Body of pancreas (tissue), 4 donors: ENCODE measurements around the gene CUL5. TPM values are rescaled to one million over a fixed set of nuclear protein-coding genes. Genes with fewer than 3 reads are reported as not detected.

Source experiments
- ATAC-seq: fragments of 150-250 bp; one replicate; pipeline ENCODE4 v1.9.1; 2016
- DNase-seq, 4 donors: peaks; one replicate each; pipeline ENCODE4 v3.0.0-alpha.2; 2019
- H3K27ac ChIP-seq, 4 donors: fragments of 200-600 bp; sonication (generic); 1 replicate in 3 of 4; 2 replicates in 1 of 4; pipeline versions ENCODE4 v1.5.1 to v1.6.1; 2016 to 2019; ENCODE audit warnings: mild to moderate bottlenecking in 1 of 4, mixed read lengths in 1 of 4, moderate library complexity in 1 of 4
- H3K27me3 ChIP-seq, 2 donors: fragments of 200-600 bp; sonication (generic); one replicate each; pipeline ENCODE4 v1.6.0; 2016; ENCODE audit warnings: mild to moderate bottlenecking in 1 of 2
- H3K36me3 ChIP-seq, 2 donors: fragments of 200-600 bp; sonication (generic); replicated peaks in 1 of 2; 2 replicates each; pipeline ENCODE4 v1.5.1; 2016; ENCODE audit warnings: low read depth in 2 of 2; ENCODE audit not compliant: insufficient read depth in 1 of 2
- H3K4me1 ChIP-seq: fragments of 200-600 bp; sonication (generic); one replicate; pipeline ENCODE4 v1.6.0; 2016
- H3K4me3 ChIP-seq, 2 donors: fragments of 200-600 bp; sonication (generic); 1 replicate in 1 of 2; 2 replicates in 1 of 2; pipeline ENCODE4 v1.5.1; 2016 to 2019
- H3K9me3 ChIP-seq, 3 donors: fragments of 200-600 bp; sonication (generic); 1 replicate in 2 of 3; 2 replicates in 1 of 3; pipeline ENCODE4 v1.5.1; 2016
- POLR2A ChIP-seq, 3 donors: fragments of 450-650 bp; IDR thresholded peaks; one replicate each; pipeline ENCODE4 v1.6.1; 2016; ENCODE audit warnings: antibody characterized with exemption in 3 of 3, mild to moderate bottlenecking in 2 of 3
- WGBS, 2 donors: methylation state at CpG; one replicate each; pipeline ENCODE4 v1.1.5; 2017; 5-methylcytosine and 5-hydroxymethylcytosine counted together
- intact Hi-C: fragments of 100-400 bp; cut with DNase I; formaldehyde crosslinking; loops from one replicate; pipeline ENCODE4 v1.15.1; 2023
- total RNA-seq, 2 donors: library from RNA; depleted of rRNA; stranded (reverse); fragments of >200 nt; gene quantifications; one replicate each; pipeline ENCODE4 v1.1.0, GENCODE V29; 2016
- TF ChIP-seq, protein P1 (sequence below), 7 experiments: fragments of 450-650 bp in 4 of 7; fragments of 200-600 bp in 3 of 7; sonication (generic) in 3 of 7; IDR thresholded peaks; one replicate each; pipeline ENCODE4 v1.5.1; 2016 to 2019; ENCODE audit warnings: antibody characterized with exemption in 7 of 7

Gene CUL5
- total RNA-seq, 2 donors from 2014 or later: 13.7 to 39.9 TPM

DNA sequence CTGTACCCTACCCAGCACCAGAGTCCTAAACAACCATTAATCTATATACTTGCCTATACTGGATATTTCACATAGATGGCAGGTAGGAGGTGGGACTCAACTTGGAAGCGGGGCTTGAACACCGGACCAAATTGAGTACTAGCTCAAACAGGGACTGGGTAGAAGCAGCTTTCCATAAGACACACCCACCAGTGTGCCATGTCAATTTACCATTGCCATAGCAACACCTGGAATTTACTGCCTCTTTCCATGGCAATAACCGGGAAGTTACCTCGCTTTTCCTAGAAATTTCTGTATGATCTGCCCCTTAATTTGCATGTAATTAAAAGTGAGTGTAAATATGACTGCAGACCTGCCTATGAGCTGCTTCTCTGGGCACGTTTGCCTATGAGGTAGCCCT is 38.6 kb upstream of the CUL5 start:
- Histone ChIP-seq H3K27ac (no peak overlapping the region), H3K36me3 (no peaks in the 10 kb centered on the region), H3K27me3 (no peaks in the 10 kb centered on the region), H3K9me3 (no peaks in the 10 kb centered on the region), H3K4me3 (no peak overlapping the region), H3K4me1 (no peaks in the 10 kb centered on the region)
- DNase-seq (no peak), ATAC-seq (no peak)
- intact Hi-C loops: no loop called here
- WGBS, 2 donors: 60 to 79% methylated on average over 5 of the region's 5 CpGs
- no peak for TF ChIP-seq POLR2A (IDR thresholded peaks at IDR 0.05)
- TF ChIP-seq, protein P1, sequence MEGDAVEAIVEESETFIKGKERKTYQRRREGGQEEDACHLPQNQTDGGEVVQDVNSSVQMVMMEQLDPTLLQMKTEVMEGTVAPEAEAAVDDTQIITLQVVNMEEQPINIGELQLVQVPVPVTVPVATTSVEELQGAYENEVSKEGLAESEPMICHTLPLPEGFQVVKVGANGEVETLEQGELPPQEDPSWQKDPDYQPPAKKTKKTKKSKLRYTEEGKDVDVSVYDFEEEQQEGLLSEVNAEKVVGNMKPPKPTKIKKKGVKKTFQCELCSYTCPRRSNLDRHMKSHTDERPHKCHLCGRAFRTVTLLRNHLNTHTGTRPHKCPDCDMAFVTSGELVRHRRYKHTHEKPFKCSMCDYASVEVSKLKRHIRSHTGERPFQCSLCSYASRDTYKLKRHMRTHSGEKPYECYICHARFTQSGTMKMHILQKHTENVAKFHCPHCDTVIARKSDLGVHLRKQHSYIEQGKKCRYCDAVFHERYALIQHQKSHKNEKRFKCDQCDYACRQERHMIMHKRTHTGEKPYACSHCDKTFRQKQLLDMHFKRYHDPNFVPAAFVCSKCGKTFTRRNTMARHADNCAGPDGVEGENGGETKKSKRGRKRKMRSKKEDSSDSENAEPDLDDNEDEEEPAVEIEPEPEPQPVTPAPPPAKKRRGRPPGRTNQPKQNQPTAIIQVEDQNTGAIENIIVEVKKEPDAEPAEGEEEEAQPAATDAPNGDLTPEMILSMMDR (IDR thresholded peaks at IDR 0.05): no peak

DNA sequence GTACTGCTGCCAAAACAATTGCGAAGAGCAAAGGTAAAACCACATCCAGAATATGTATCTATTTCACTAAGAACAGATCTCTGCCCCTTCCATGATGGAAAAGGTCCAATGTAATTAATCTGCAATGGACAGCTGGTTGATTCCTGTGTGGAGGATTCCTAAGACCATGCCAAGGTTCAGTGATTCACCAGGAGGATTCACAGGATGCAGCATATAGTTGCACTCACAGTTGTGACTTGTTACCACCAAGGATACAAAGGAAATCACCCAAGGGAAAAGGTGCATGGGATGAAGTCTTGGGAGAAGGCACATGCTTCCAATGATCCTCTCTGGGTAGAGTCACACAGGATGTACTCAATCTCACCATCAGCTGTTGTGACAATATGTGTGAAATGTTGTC is 35.1 kb upstream of the CUL5 start:
- no peak for DNase-seq
- intact Hi-C loops: no loop called here
- WGBS, 2 donors: 71 to 88% methylated on average over 1 of the region's 1 CpG
- no peak overlapping the region for H3K4me3 ChIP-seq
- H3K36me3 ChIP-seq: no peaks in the 10 kb centered on the region
- H3K27me3 ChIP-seq: no peaks in the 10 kb centered on the region
- no peak overlapping the region for H3K27ac ChIP-seq
- ATAC-seq: no peak
- no peaks in the 10 kb centered on the region for H3K9me3 ChIP-seq
- TF ChIP-seq, protein P1 (IDR thresholded peaks at IDR 0.05): no peak
- TF ChIP-seq POLR2A (IDR thresholded peaks at IDR 0.05): no peak
- no peaks in the 10 kb centered on the region for H3K4me1 ChIP-seq

DNA sequence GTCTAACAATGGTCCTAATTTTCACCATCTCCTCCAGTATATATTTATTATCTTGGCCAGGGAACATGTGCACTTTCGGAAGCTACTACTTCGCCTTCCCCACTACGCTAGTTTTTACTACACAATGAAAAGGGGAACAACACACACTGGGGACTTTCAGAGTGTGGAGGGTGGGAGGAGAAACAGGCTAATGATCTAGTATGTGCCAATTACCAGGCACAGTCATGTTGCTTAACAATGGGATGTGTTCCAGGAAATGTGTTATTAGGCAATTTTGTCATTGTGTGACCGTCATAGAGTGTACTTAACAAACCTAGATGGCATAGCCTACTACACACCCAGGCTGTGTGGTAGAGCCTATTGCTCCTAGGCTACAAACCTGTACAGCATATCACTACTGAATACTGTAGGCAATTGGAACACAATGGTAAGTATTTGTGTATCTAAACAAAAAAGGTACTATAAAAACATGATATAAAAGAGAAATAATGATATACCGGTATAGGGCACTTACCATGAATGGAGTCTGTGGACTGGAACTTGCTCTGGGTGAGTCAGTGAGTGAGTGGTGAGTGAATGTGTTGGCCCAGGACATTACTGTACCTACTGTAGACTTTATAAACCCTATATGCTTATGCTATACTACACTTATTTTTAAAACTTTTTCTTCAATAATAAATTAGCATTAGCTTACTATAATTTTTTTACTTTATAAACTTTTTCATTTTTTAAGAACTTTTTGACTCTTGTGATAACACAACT is 20.1 kb upstream of the CUL5 start:
- intact Hi-C loops: no loop called here
- DNase-seq (peak in 1 of 4 donors; percentile 29), ATAC-seq (no peak)
- Histone ChIP-seq H3K4me1 (no peaks in the 10 kb centered on the region), H3K9me3 (no peaks in the 10 kb centered on the region), H3K27ac (no peak overlapping the region), H3K27me3 (no peaks in the 10 kb centered on the region), H3K36me3 (no peaks in the 10 kb centered on the region), H3K4me3 (no peak overlapping the region)
- 70 to 74% methylated on average over 5 of the region's 5 CpGs for WGBS, 2 donors
- no peak for TF ChIP-seq POLR2A (IDR thresholded peaks at IDR 0.05)
- TF ChIP-seq, protein P1 (IDR thresholded peaks at IDR 0.05): no peak

DNA sequence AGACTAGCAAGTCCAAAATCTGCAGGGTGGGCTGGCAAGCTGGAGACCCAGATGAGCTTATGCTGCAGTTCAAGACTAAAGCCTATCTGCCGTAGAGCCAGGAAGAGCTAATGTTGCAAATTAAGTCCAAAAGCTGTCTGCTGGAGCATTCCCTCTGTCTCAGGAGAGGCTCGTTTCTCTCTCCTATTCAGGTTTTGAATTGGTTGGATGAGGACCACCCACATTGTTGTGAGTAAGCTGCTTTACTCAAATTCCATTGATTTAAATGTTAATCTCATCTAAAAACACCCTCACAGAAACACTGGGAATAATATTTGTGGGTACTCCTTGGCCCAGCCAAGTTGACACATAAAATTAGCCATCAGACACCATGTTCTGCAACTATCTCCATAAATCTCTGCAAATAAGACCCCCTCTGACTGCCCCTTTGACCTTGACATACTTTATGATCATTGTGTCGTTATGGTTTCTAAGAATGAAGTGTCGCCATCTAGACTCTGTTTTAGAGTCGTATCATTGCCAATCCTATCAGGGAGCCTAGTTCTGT is 16.8 kb upstream of the CUL5 start:
- no peak overlapping the region for H3K27ac ChIP-seq
- H3K9me3 ChIP-seq: no peaks in the 10 kb centered on the region
- ATAC-seq (no peak), DNase-seq (no peak)
- H3K4me1 ChIP-seq: no peaks in the 10 kb centered on the region
- no peaks in the 10 kb centered on the region for H3K36me3 ChIP-seq
- TF ChIP-seq POLR2A (IDR thresholded peaks at IDR 0.05): no peak
- TF ChIP-seq, protein P1 (IDR thresholded peaks at IDR 0.05): no peak
- no peak overlapping the region for H3K4me3 ChIP-seq
- no peaks in the 10 kb centered on the region for H3K27me3 ChIP-seq
- intact Hi-C loops: no loop called here
- WGBS, 2 donors: 71 to 72% methylated on average over 5 of the region's 5 CpGs
